Ovary (tissue), 9 donors: ENCODE results near the gene PROKR1. TPM values are rescaled to one million over a fixed set of nuclear protein-coding genes. Genes with fewer than 3 reads are reported as not detected.

Experiments used
- DNase-seq, 5 donors: peaks; one replicate each; pipeline ENCODE4 v3.0.0-alpha.2; 2019 to 2020
- H3K27ac ChIP-seq, 2 donors: fragments of 200-600 bp; one replicate each; pipeline versions ENCODE4 v1.5.1 to v1.8.0; 2019 to 2022
- H3K27me3 ChIP-seq: fragments of 200-600 bp; one replicate; pipeline ENCODE4 v1.8.0; 2022
- H3K36me3 ChIP-seq: fragments of 200-600 bp; sonication (generic); one replicate; pipeline ENCODE4 v1.5.1; 2019
- H3K4me1 ChIP-seq: one replicate; pipeline ENCODE4 v1.8.1; 2013; ENCODE audit warnings: mild to moderate bottlenecking, moderate library complexity; ENCODE audit not compliant: insufficient read depth
- H3K4me3 ChIP-seq: fragments of 200-600 bp; sonication (generic); one replicate; pipeline ENCODE4 v1.5.1; 2017
- H3K9me3 ChIP-seq, 2 donors: fragments of 200-600 bp in 1 of 2; sonication (generic) in 1 of 2; one replicate each; pipeline versions ENCODE4 v1.5.1 to v1.8.1; 2013 to 2019; ENCODE audit warnings: mild to moderate bottlenecking in 1 of 2, moderate library complexity in 1 of 2
- EP300 ChIP-seq: sonication (generic); formaldehyde crosslinking; IDR thresholded peaks from one replicate; pipeline ENCODE4 v1.6.1; 2017; ENCODE audit warnings: antibody characterized with exemption
- POLR2A ChIP-seq: fragments of 450-650 bp; IDR thresholded peaks from one replicate; pipeline ENCODE4 v1.6.1; 2017; ENCODE audit warnings: antibody characterized with exemption, mild to moderate bottlenecking, moderate library complexity
- WGBS, 3 donors: extraction: QIAGEN DNeasy Blood & Tissue Kit in 1 of 3; methylation state at CpG; one replicate each; pipeline versions ENCODE4 v1.1.5 to v1.1.7; 2013 to 2017; 5-methylcytosine and 5-hydroxymethylcytosine counted together
- intact Hi-C, 4 donors: fragments of 100-400 bp; cut with DNase I; formaldehyde crosslinking; loops; one replicate each; pipeline versions ENCODE4 v1.11.0 to v1.15.1; 2022 to 2023
- polyA plus RNA-seq, 2 donors: library from polyadenylated mRNA; stranded (reverse); fragments of 200-250 nt in 1 of 2; fragments of 350-450 nt in 1 of 2; fragmentation: Illumina TruSeq in 1 of 2; extraction: RNeasy Lipid Tissue Mini Kit (QIAGEN cat#74804) in 1 of 2; gene quantifications; one replicate each; pipeline ENCODE4 v1.2.3, GENCODE V29; 2013 to 2014
- total RNA-seq, 7 donors: library from RNA; depleted of rRNA in 2 of 7; stranded (reverse); fragments of >200 nt in 2 of 7; fragmentation: NEBNext Ultra II Directional in 3 of 7; extraction: Animal tissue kit (Norgen Biotek cat#: 25700) in 3 of 7; gene quantifications; one replicate each; pipeline versions ENCODE4 v1.1.0 to v1.2.4, GENCODE V29; 2016 to 2023
- TF ChIP-seq, protein P1 (sequence below), 3 donors: fragments of 450-650 bp in 2 of 3; fragments of 200-600 bp in 1 of 3; IDR thresholded peaks; one replicate each; pipeline versions ENCODE4 v1.5.1 to v1.8.0; 2016 to 2022; ENCODE audit warnings: antibody characterized with exemption in 3 of 3, mild to moderate bottlenecking in 1 of 3
- donor health status: DM: no; HTN: no; CAD: no; lungs with moderate emphysema.
- donor health status: DM: no; HTN: no; CAD: no.
- donor health status: Bipolar disorder and iron deficiency.
- donor health status: DM: yes; HTN: yes; CAD: no.
- donor health status: DM: no; HTN: no; CAD: no.
- donor health status: DM: yes; HTN: yes; CAD: no.

PROKR1 gene
- total and polyA plus RNA-seq, 9 donors, result 0.02 to 0.03 TPM; not detected in 7

DNA sequence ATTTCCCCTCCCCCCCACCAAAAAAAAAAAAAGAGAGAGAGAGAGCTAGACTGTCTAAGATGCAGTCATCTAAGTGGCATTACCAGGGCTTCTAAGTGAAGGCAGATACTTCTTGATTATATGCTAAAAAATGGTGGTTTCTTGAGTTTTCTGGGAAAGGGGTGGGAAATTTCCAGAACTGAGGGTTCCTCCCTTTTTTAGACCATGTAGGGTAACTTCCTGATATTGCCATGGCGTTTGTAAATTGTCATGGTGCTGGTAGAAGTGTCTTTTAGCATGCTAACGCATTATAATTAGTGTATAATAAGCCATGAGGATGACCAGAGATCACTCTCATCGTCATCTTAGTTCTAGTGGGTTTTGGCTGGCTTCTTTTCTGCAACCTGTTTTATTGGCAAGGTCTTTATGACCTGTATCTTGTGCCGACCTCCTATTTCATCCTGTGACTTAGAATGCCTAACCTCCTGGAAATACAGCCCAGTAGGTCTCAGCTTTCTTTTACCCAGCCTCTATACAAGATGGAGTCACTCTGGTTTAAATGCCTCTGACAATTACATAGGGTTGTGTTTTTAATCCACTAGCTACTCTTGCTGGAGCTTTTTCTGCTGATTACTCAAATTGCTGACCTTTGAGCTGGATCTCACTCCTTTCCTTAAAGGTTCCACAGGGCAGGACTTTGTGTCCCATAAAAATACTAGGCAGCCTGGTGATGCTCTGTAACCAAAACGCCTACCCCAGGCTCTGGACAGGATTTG lies 30.4 kb upstream of the PROKR1 start:
- no peak overlapping the region for H3K4me3 ChIP-seq
- H3K27me3 ChIP-seq, result no peaks in the 10 kb centered on the region
- H3K27ac ChIP-seq, result no peak overlapping the region
- TF ChIP-seq EP300, result no peak
- no peak for TF ChIP-seq POLR2A
- TF ChIP-seq, protein P1, sequence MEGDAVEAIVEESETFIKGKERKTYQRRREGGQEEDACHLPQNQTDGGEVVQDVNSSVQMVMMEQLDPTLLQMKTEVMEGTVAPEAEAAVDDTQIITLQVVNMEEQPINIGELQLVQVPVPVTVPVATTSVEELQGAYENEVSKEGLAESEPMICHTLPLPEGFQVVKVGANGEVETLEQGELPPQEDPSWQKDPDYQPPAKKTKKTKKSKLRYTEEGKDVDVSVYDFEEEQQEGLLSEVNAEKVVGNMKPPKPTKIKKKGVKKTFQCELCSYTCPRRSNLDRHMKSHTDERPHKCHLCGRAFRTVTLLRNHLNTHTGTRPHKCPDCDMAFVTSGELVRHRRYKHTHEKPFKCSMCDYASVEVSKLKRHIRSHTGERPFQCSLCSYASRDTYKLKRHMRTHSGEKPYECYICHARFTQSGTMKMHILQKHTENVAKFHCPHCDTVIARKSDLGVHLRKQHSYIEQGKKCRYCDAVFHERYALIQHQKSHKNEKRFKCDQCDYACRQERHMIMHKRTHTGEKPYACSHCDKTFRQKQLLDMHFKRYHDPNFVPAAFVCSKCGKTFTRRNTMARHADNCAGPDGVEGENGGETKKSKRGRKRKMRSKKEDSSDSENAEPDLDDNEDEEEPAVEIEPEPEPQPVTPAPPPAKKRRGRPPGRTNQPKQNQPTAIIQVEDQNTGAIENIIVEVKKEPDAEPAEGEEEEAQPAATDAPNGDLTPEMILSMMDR (IDR thresholded peaks at IDR 0.05), result no peak
- H3K9me3 ChIP-seq, result no peaks in the 10 kb centered on the region
- WGBS, 3 donors, result 84 to 89% (median 87%) methylated on average over 5 of the region's 5 CpGs
- DNase-seq, result no peak
- no peaks in the 10 kb centered on the region for H3K4me1 ChIP-seq
- intact Hi-C loops, result no loop called here
- H3K36me3 ChIP-seq, result no peaks in the 10 kb centered on the region

DNA sequence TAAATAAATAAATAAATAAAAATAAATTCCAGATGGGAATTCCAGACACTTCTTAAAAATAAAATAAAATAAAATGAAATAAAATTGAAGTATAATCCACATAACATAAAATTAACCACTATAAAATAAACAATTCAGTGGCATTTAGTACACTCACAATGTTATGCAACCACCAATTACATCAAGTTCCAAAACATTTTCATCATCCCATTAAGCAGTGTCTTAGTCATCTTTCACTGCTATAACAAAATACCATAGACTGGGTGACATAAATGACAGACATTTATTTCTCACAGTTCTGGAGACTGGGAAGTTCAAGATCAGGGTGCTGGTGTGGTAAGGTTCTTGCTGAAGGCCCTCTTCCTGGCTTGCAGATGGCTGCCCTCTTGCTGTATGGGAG lies 22.6 kb upstream of the PROKR1 start:
- Histone ChIP-seq H3K36me3 (no peaks in the 10 kb centered on the region), H3K4me3 (no peak overlapping the region), H3K4me1 (no peaks in the 10 kb centered on the region), H3K9me3 (no peaks in the 10 kb centered on the region), H3K27me3 (no peaks in the 10 kb centered on the region), H3K27ac (no peak overlapping the region)
- no peak for DNase-seq
- intact Hi-C loops, result no loop called here
- TF ChIP-seq POLR2A (no peak), EP300 (no peak)
- TF ChIP-seq, protein P1 (IDR thresholded peaks at IDR 0.05), result no peak

DNA sequence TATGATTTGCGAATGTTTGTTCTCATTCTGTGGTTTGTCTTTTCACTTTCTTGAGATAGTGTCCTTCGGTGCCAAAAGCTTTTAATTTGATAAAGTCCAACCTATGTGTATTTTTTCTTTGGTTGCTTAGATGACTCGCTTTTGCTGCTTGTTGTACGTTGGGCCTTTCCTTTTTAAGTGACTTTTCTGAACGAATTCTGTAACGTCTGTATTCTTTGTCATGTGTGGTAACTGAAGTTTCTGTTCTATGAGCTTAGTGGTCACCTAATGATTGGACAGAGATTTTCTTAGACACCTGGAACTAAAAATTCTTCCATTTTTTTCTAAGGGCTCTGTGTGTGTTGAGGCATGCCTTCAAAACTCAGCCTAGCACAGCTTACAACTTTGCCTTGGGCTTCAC lies 19.6 kb upstream of the PROKR1 start:
- no peak for DNase-seq
- no peaks in the 10 kb centered on the region for H3K4me1 ChIP-seq
- 87 to 95% (median 94%) methylated on average over 6 of the region's 6 CpGs for WGBS, 3 donors
- no peak overlapping the region for H3K4me3 ChIP-seq
- no peaks in the 10 kb centered on the region for H3K9me3 ChIP-seq
- no peaks in the 10 kb centered on the region for H3K36me3 ChIP-seq
- H3K27me3 ChIP-seq, result no peaks in the 10 kb centered on the region
- intact Hi-C loops, result no loop called here
- no peak overlapping the region for H3K27ac ChIP-seq
- TF ChIP-seq EP300 (no peak), POLR2A (no peak)
- TF ChIP-seq, protein P1 (IDR thresholded peaks at IDR 0.05), result no peak

DNA sequence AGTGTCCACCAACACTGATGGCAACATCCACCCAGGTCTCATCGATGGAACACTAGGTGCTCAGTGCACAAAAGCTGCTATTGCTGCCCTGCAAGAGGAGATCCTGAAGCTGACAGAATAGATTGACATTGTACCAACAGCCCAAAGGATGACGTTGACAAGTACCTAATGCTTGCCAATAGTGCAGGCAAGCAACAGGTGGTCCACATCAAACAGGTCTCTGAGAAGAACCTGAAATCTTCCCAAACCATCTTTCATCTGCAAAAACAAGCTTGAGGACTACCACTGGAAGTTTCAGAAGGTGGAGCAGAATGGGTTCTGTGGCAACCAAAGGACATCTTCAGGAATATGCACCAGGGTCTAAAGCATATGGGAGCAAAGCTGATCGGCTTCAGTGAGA lies 15.8 kb upstream of the PROKR1 start:
- Histone ChIP-seq H3K4me3 (no peak overlapping the region), H3K27ac (no peak overlapping the region), H3K9me3 (no peaks in the 10 kb centered on the region), H3K36me3 (no peaks in the 10 kb centered on the region), H3K27me3 (no peaks in the 10 kb centered on the region), H3K4me1 (no peaks in the 10 kb centered on the region)
- DNase-seq, result no peak
- WGBS, 3 donors, result 86 to 95% (median 88%) methylated on average over 3 of the region's 3 CpGs
- intact Hi-C loops, result no loop called here
- TF ChIP-seq, protein P1 (IDR thresholded peaks at IDR 0.05), result no peak
- TF ChIP-seq POLR2A, result no peak
- TF ChIP-seq EP300, result no peak
